OCI-LY1 (cell line): Measurements from ENCODE around the gene UGGT1.

Source experiments
- EZH2 ChIP-seq: fragments of 200-600 bp; sonication (generic), shearing (Covaris generic); IDR thresholded peaks from 2 replicates; pipeline ENCODE4 v1.8.0; 2017; ENCODE audit warnings: borderline replicate concordance, mixed run types, mild to moderate bottlenecking, antibody characterized with exemption, low read length, moderate library complexity, mixed read lengths
- TF ChIP-seq, protein P1 (sequence below): fragments of 200-600 bp; sonication (generic), shearing (Covaris generic); IDR thresholded peaks from 2 replicates; pipeline ENCODE4 v1.5.1; 2017; ENCODE audit warnings: mild to moderate bottlenecking, antibody characterized with exemption, low read length, moderate library complexity, mixed read lengths

DNA sequence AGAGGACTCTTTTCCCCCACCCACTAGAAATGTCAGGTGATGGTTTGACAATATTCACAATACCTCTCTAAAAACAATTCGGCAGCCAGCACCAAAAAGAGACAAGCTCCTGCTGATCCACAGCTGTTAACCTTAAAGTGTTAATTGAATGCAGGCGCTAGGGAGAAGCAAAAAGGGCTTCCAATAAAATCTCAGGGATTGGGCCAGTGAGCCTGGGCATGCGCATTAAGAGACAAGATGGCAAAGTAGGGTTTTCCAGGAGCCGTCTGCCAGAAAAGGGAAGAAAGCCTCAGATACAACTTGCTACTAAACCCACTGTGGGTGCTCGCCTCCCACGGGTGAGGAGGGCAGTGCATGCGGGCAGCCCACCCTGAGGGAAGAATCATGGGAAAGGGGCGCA, 128.9 kb downstream of the UGGT1 start:
- TF ChIP-seq, protein P1, sequence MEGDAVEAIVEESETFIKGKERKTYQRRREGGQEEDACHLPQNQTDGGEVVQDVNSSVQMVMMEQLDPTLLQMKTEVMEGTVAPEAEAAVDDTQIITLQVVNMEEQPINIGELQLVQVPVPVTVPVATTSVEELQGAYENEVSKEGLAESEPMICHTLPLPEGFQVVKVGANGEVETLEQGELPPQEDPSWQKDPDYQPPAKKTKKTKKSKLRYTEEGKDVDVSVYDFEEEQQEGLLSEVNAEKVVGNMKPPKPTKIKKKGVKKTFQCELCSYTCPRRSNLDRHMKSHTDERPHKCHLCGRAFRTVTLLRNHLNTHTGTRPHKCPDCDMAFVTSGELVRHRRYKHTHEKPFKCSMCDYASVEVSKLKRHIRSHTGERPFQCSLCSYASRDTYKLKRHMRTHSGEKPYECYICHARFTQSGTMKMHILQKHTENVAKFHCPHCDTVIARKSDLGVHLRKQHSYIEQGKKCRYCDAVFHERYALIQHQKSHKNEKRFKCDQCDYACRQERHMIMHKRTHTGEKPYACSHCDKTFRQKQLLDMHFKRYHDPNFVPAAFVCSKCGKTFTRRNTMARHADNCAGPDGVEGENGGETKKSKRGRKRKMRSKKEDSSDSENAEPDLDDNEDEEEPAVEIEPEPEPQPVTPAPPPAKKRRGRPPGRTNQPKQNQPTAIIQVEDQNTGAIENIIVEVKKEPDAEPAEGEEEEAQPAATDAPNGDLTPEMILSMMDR, result no peak
- no peak for TF ChIP-seq EZH2
